GM12874 (cell line): ENCODE results near the gene RBM15.

Experiments
- CTCF ChIP-seq: IDR thresholded peaks from 2 replicates; pipeline ENCODE4 v1.5.1; 2011; ENCODE audit warnings: low read depth, mild to moderate bottlenecking, control low read depth, low read length, moderate library complexity; ENCODE audit not compliant: insufficient read depth

Gene RBM15

GRCh38 chr1:110312188-110313121, 26.7 kb upstream of the RBM15 start:
- TF ChIP-seq CTCF: peak; percentile 93

GRCh38 chr1:110316735-110317134, 22.4 kb upstream of the RBM15 start:
- TF ChIP-seq CTCF: no peak

- TF ChIP-seq CTCF: no peak
These were observed 21.1 kb upstream of the RBM15 start for GRCh38 chr1:110318046-110318445.

- 0 out of 2 replicates have a peak, but pooled peaks have one; percentile 3 for TF ChIP-seq CTCF
These were observed 19.6 kb upstream of the RBM15 start for GRCh38 chr1:110319332-110320167.

GRCh38 chr1:110320168-110320518, 19.0 kb upstream of the RBM15 start:
- no peak for TF ChIP-seq CTCF

GRCh38 chr1:110321045-110321444, 18.1 kb upstream of the RBM15 start:
- TF ChIP-seq CTCF: no peak

- TF ChIP-seq CTCF: no peak
These were observed 17.3 kb upstream of the RBM15 start for GRCh38 chr1:110321846-110322245.
